ENCODE measurements around the gene MRO. TPM values are rescaled to one million over a fixed set of nuclear protein-coding genes. Genes with fewer than 3 reads are reported as not detected.

The MRO gene
- total RNA-seq = 0.13 TPM in 1 of 2 replicates, not detected in the other
- long read RNA-seq, full-length matches to known transcripts = 1 of 1 reads
- long read RNA-seq, partial matches to known transcripts = 0 of 1 reads
- long read RNA-seq, other reads (novel, unspliced or antisense) = 0 of 1 reads

DNA sequence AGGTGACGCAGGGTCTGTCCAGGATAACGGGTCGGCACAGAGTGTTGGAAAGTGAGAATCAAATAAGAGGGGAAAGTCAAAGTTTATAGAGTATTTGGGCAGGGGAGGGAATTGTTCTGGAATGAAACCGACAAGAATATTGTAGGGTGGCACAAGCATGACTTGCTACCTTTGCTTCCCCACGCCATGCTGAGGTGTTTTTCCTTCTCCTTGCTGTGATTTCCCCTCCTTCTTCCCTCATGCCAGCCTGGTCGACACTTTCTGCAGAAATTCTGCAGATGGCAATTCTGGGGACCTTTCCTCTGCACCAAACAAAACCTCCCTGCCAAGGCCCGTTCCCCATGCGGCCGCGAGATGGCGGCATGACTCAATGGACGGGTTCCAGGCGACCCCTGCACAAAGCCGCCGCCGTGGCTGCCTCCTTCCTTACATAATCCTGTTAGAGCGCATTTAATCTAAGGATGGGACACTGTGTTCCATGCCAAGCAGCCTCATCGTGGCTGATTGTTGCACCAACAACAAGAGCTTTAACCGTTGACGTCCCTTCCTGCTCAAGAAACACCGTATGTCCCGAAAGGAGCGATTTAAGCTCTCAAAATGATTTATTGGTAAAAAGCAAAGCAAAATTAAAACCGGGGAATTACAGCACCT lies at the start of gene MRO:
Gene MRO (minus strand): TSS at position 289 of the 651 bp plus-strand sequence. CDS start 10,616 bp downstream, outside the sequence.
- DNase-seq (ENCODE audit: low spot score, unreplicated experiment) = peak; percentile 73
- no peak within 1 kb of the TSS for H3K4me3 Mint-ChIP-seq (ENCODE audit: low read depth)
- no peaks in the 10 kb centered on the region for H3K36me3 Mint-ChIP-seq (ENCODE audit: insufficient read depth)
- H3K27me3 Mint-ChIP-seq = peaks cover 7% of the 10 kb centered on the region
- peaks cover 4% of the 10 kb centered on the region for H3K9me3 Mint-ChIP-seq (ENCODE audit: low read depth)
- peaks cover 11% of the 10 kb centered on the region for H3K4me1 Mint-ChIP-seq (ENCODE audit: low read depth)
- no peak within 1 kb of the TSS for H3K27ac Mint-ChIP-seq
- TF ChIP-seq, protein P1, sequence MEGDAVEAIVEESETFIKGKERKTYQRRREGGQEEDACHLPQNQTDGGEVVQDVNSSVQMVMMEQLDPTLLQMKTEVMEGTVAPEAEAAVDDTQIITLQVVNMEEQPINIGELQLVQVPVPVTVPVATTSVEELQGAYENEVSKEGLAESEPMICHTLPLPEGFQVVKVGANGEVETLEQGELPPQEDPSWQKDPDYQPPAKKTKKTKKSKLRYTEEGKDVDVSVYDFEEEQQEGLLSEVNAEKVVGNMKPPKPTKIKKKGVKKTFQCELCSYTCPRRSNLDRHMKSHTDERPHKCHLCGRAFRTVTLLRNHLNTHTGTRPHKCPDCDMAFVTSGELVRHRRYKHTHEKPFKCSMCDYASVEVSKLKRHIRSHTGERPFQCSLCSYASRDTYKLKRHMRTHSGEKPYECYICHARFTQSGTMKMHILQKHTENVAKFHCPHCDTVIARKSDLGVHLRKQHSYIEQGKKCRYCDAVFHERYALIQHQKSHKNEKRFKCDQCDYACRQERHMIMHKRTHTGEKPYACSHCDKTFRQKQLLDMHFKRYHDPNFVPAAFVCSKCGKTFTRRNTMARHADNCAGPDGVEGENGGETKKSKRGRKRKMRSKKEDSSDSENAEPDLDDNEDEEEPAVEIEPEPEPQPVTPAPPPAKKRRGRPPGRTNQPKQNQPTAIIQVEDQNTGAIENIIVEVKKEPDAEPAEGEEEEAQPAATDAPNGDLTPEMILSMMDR (IDR thresholded peaks at IDR 0.05; ENCODE audit: unreplicated experiment) = peak; percentile 96

DNA sequence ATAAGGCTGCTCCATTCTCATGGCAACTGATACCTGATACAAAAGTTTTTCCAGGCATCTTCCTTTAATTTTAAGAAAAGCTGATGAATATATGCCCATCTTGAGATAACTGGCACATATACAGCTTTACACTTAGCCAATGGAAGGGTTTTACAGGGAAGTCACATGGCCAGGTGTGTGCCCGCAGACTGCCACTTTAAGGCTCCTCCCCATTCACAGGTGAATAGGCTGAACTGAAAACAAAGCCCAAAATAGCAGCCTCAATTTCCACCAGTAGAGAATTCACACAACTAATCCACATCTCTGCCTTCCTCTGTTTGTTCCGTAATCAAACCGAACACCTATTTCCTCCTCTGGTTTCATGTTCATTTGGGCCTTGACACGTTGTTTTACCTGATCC lies 49.3 kb upstream of the MRO start:
- TF ChIP-seq, protein P1 (IDR thresholded peaks at IDR 0.05; ENCODE audit: unreplicated experiment) = no peak
- Mint-ChIP-seq H3K4me1 (ENCODE audit: low read depth) (peaks cover under 1% of the 10 kb centered on the region), H3K36me3 (ENCODE audit: insufficient read depth) (no peaks in the 10 kb centered on the region), H3K27me3 (no peaks in the 10 kb centered on the region), H3K27ac (no peak overlapping the region), H3K9me3 (ENCODE audit: low read depth) (no peaks in the 10 kb centered on the region), H3K4me3 (ENCODE audit: low read depth) (no peak overlapping the region)
- no peak for DNase-seq (ENCODE audit: low spot score, unreplicated experiment)

DNA sequence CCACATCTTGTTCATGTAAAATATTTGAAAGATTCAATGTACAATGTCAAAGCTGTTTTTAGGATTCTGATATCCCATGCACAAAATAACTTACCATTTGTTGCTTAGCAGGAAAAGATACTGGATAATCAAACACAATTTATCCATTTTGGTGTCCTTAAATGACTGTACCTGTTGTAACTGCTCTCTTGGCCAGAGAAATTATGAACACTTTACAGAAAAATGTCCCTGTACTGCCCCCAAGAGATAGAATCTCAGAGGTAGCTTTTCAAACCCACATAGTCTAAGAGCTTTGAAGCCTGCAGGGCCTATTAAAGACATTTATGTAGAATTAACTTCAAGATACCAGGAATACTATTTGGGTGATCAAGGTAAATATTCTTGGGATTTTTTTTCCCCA lies 46.9 kb upstream of the MRO start:
- Mint-ChIP-seq H3K36me3 (ENCODE audit: insufficient read depth) (no peaks in the 10 kb centered on the region), H3K9me3 (ENCODE audit: low read depth) (no peaks in the 10 kb centered on the region), H3K4me1 (ENCODE audit: low read depth) (peaks cover 3% of the 10 kb centered on the region), H3K4me3 (ENCODE audit: low read depth) (no peak overlapping the region), H3K27ac (no peak overlapping the region), H3K27me3 (no peaks in the 10 kb centered on the region)
- TF ChIP-seq, protein P1 (IDR thresholded peaks at IDR 0.05; ENCODE audit: unreplicated experiment) = peak; percentile 11
- DNase-seq (ENCODE audit: low spot score, unreplicated experiment) = no peak

DNA sequence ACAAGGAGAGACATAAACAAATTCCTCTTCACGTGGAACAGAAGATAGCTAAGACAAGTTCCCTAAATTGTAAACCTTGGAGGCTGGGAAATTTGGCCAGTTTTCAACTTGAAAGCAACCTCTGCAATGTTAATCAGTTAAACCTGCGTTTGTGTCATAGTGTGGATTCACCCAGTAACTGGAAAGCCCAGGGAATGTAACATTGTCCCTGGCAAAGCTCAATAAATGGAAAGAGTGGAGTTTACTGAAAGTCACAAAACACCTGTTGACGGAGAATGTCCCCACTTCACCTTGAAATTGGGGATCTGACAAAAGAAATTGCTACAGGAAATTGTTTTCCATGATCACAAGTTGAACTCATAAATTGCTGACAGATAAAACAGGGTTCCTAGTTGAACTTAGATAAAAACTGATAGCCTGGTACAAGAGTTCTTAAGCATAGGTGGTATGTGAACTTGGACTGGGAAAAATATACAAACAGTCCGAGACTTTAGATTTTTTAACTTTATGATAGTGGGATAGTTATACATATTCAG lies 44.1 kb upstream of the MRO start:
- no peak overlapping the region for H3K27ac Mint-ChIP-seq
- no peak overlapping the region for H3K4me3 Mint-ChIP-seq (ENCODE audit: low read depth)
- H3K36me3 Mint-ChIP-seq (ENCODE audit: insufficient read depth) = no peaks in the 10 kb centered on the region
- TF ChIP-seq, protein P1 (IDR thresholded peaks at IDR 0.05; ENCODE audit: unreplicated experiment) = no peak
- peaks cover 8% of the 10 kb centered on the region for H3K4me1 Mint-ChIP-seq (ENCODE audit: low read depth)
- H3K27me3 Mint-ChIP-seq = no peaks in the 10 kb centered on the region
- no peak for DNase-seq (ENCODE audit: low spot score, unreplicated experiment)
- no peaks in the 10 kb centered on the region for H3K9me3 Mint-ChIP-seq (ENCODE audit: low read depth)

DNA sequence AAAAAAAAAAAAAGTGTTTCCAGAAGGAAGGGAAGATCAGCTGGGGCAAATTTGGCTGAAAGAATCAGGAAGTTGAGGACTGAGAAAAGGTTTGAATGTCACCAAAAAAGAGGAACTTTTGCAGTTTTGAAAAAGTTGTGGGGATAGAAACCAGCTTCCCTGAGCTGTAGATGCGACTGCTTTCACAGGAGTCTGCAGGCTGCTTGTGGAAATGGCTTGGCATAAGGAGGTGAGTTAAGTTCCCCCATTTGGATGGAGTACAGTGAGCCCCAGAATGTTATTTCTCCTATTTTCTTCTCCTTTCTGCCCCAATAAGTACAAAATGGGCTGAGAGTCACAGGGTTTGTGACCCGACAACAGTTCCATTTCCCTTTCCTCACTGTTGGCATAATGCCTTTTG lies 42.6 kb upstream of the MRO start:
- no peaks in the 10 kb centered on the region for H3K36me3 Mint-ChIP-seq (ENCODE audit: insufficient read depth)
- no peak overlapping the region for H3K27ac Mint-ChIP-seq
- H3K4me3 Mint-ChIP-seq (ENCODE audit: low read depth) = no peak overlapping the region
- no peaks in the 10 kb centered on the region for H3K9me3 Mint-ChIP-seq (ENCODE audit: low read depth)
- peaks cover 3% of the 10 kb centered on the region for H3K27me3 Mint-ChIP-seq
- DNase-seq (ENCODE audit: low spot score, unreplicated experiment) = no peak
- H3K4me1 Mint-ChIP-seq (ENCODE audit: low read depth) = peaks cover 8% of the 10 kb centered on the region
- TF ChIP-seq, protein P1 (IDR thresholded peaks at IDR 0.05; ENCODE audit: unreplicated experiment) = no peak

Measured in progenitor cell of endocrine pancreas (in vitro differentiated cells).